OCI-LY1 (cell line): Measurements from ENCODE around the gene MAP3K20.
A peak's percentile ranks its signal among the peaks of the same experiment; 100 is the strongest.

Experiments
- H2AFZ ChIP-seq: fragments of 200-600 bp; sonication (generic), shearing (Covaris generic); 2 replicates; pipeline ENCODE4 v1.6.0; 2014; ENCODE audit warnings: antibody characterized with exemption, mild to moderate bottlenecking, low read length
- H3F3A ChIP-seq: fragments of 200-600 bp; sonication (generic), shearing (Covaris generic); 2 replicates; pipeline ENCODE4 v1.6.0; 2014; ENCODE audit warnings: mild to moderate bottlenecking, antibody characterized with exemption, low read length, moderate library complexity; ENCODE audit not compliant: insufficient read depth
- H3K27ac ChIP-seq: fragments of 200-600 bp; sonication (generic); 2 replicates; pipeline ENCODE4 v1.5.1; 2014; ENCODE audit warnings: low read length, mixed run types, mild to moderate bottlenecking, low read depth; ENCODE audit not compliant: poor library complexity, severe bottlenecking
- H3K27me3 ChIP-seq: fragments of 200-600 bp; sonication (generic); 2 replicates; pipeline ENCODE4 v1.6.0; 2014; ENCODE audit warnings: antibody characterized with exemption, mild to moderate bottlenecking, low read length, moderate library complexity; ENCODE audit not compliant: insufficient read depth
- H3K36me3 ChIP-seq: fragments of 200-600 bp; sonication (generic); 2 replicates; pipeline ENCODE4 v1.6.1; 2014; ENCODE audit warnings: mild to moderate bottlenecking, antibody characterized with exemption, low read length, moderate library complexity, mixed read lengths; ENCODE audit not compliant: insufficient read depth
- H3K4me1 ChIP-seq: fragments of 200-600 bp; sonication (generic); 2 replicates; pipeline ENCODE4 v1.5.1; 2014; ENCODE audit warnings: mild to moderate bottlenecking, low read length, moderate library complexity; ENCODE audit not compliant: insufficient read depth, severe bottlenecking
- H3K4me2 ChIP-seq: fragments of 200-600 bp; sonication (generic), shearing (Covaris generic); 2 replicates; pipeline ENCODE4 v1.6.1; 2014; ENCODE audit warnings: low read length
- H3K4me3 ChIP-seq: fragments of 200-600 bp; sonication (generic); 2 replicates; pipeline ENCODE4 v1.5.1; 2014; ENCODE audit warnings: low read length, low read depth, mild to moderate bottlenecking, mixed read lengths; ENCODE audit not compliant: poor library complexity, severe bottlenecking
- H3K79me2 ChIP-seq: fragments of 200-600 bp; shearing (Covaris generic); 2 replicates; pipeline ENCODE4 v1.6.1; 2016; ENCODE audit warnings: mixed run types, low read length, mixed read lengths; ENCODE audit not compliant: insufficient read depth
- H3K9ac ChIP-seq: fragments of 200-600 bp; sonication (generic), shearing (Covaris generic); 2 replicates; pipeline ENCODE4 v1.6.1; 2014; ENCODE audit warnings: mild to moderate bottlenecking, low read length, mixed read lengths
- H3K9me2 ChIP-seq: fragments of 200-600 bp; sonication (generic), shearing (Covaris generic); 2 replicates; pipeline ENCODE4 v1.6.1; 2014; ENCODE audit warnings: low read depth, mild to moderate bottlenecking, low read length, mixed read lengths
- H3K9me3 ChIP-seq: fragments of 200-600 bp; shearing (Covaris generic); 2 replicates; pipeline ENCODE4 v1.6.1; 2014; ENCODE audit warnings: low read length, mixed read lengths
- H4K20me1 ChIP-seq: fragments of 200-600 bp; sonication (generic), shearing (Covaris generic); 2 replicates; pipeline ENCODE4 v1.6.0; 2016; ENCODE audit warnings: mild to moderate bottlenecking, low read length; ENCODE audit not compliant: insufficient read depth
- EZH2 ChIP-seq: fragments of 200-600 bp; sonication (generic), shearing (Covaris generic); IDR thresholded peaks from 2 replicates; pipeline ENCODE4 v1.8.0; 2017; ENCODE audit warnings: borderline replicate concordance, mixed run types, mild to moderate bottlenecking, antibody characterized with exemption, low read length, moderate library complexity, mixed read lengths
- TF ChIP-seq, protein P1 (sequence below): fragments of 200-600 bp; sonication (generic), shearing (Covaris generic); IDR thresholded peaks from 2 replicates; pipeline ENCODE4 v1.5.1; 2017; ENCODE audit warnings: mild to moderate bottlenecking, antibody characterized with exemption, low read length, moderate library complexity, mixed read lengths

MAP3K20 gene

DNA sequence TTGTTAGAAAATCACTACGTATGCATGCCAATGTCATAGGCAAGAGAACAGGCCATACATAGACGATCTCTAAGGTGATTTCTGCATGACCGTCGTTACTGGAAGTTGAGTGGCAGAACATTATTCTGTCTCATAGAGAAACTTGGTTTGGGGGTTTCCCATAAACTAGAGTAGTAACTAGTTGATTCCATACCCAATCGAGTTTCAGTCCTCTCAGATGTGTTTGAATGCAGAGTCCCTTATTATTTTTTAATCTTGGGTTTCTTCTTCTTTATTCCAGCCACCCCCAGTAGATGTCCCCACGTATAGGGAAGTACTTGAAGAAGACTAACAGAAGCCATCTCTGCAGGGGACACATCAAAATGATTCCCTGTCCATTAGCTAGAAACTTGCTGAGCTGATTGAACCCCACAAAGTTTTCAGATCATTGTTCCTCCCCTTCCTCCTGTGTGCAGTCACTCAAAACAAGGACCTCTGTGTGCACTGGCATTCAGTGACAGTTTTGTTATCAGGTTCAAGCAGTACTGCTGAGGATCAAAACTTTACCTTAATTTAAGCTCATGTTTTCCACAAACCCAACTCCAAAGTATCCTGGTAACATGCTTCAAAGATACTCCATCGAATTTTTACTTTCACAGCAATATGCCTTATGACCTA, 210.6 kb downstream of the MAP3K20 start:
- no peaks in the 10 kb centered on the region for H3K79me2 ChIP-seq
- no peaks in the 10 kb centered on the region for H4K20me1 ChIP-seq
- no peak overlapping the region for H3K4me3 ChIP-seq
- peaks cover 20% of the 10 kb centered on the region for H3K4me1 ChIP-seq
- H3K36me3 ChIP-seq, result no peaks in the 10 kb centered on the region; the same call in 1 of the 2 replicates
- no peaks in the 10 kb centered on the region for H3K9me3 ChIP-seq
- peak overlapping the region; percentile 26; the same call in 1 of the 2 replicates for H3K4me2 ChIP-seq
- peak overlapping the region; percentile 69; the same call in 1 of the 2 replicates for H2AFZ ChIP-seq
- no peaks in the 10 kb centered on the region for H3K9me2 ChIP-seq
- TF ChIP-seq, protein P1, sequence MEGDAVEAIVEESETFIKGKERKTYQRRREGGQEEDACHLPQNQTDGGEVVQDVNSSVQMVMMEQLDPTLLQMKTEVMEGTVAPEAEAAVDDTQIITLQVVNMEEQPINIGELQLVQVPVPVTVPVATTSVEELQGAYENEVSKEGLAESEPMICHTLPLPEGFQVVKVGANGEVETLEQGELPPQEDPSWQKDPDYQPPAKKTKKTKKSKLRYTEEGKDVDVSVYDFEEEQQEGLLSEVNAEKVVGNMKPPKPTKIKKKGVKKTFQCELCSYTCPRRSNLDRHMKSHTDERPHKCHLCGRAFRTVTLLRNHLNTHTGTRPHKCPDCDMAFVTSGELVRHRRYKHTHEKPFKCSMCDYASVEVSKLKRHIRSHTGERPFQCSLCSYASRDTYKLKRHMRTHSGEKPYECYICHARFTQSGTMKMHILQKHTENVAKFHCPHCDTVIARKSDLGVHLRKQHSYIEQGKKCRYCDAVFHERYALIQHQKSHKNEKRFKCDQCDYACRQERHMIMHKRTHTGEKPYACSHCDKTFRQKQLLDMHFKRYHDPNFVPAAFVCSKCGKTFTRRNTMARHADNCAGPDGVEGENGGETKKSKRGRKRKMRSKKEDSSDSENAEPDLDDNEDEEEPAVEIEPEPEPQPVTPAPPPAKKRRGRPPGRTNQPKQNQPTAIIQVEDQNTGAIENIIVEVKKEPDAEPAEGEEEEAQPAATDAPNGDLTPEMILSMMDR, result peak; percentile 59
- no peak for TF ChIP-seq EZH2
- no peak overlapping the region for H3K9ac ChIP-seq
- H3K27me3 ChIP-seq, result no peaks in the 10 kb centered on the region
- H3F3A ChIP-seq, result no peaks in the 10 kb centered on the region
- H3K27ac ChIP-seq, result peak overlapping the region; percentile 7

DNA sequence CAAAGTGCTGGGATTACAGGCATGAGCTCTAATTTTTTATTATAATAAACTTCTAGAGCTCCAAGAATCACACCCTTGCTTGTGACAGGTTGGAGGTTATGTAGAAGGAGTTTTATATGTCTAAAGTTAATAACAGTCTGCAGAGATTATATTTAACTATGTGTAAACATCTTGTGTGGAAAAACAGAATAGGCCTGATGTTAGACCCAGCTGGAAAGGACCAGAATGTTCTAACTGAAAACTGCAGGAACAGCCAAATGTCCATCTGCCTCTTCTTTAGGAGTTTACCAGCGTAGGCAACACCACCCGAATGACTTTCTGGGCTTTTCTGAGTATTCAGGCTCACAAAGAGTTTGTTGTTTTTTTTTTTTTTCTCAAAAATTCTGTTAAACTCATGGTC, 211.9 kb downstream of the MAP3K20 start:
- Histone ChIP-seq H3F3A (no peaks in the 10 kb centered on the region), H3K4me1 (peaks cover 20% of the 10 kb centered on the region), H4K20me1 (no peaks in the 10 kb centered on the region), H3K4me2 (no peak overlapping the region), H3K9me2 (no peaks in the 10 kb centered on the region), H3K36me3 (no peaks in the 10 kb centered on the region), H2AFZ (no peak overlapping the region), H3K27me3 (no peaks in the 10 kb centered on the region), H3K9ac (no peak overlapping the region), H3K4me3 (no peak overlapping the region), H3K9me3 (no peaks in the 10 kb centered on the region), H3K27ac (no peak overlapping the region), H3K79me2 (no peaks in the 10 kb centered on the region)
- no peak for TF ChIP-seq EZH2
- TF ChIP-seq, protein P1, result no peak

- Histone ChIP-seq H3K36me3 (no peaks in the 10 kb centered on the region), H3K4me3 (no peak overlapping the region), H3K9me2 (no peaks in the 10 kb centered on the region), H3K27me3 (no peaks in the 10 kb centered on the region), H3K9me3 (no peaks in the 10 kb centered on the region), H2AFZ (no peak overlapping the region), H3K27ac (no peak overlapping the region), H3K79me2 (no peaks in the 10 kb centered on the region), H3K4me1 (peaks cover 20% of the 10 kb centered on the region), H3K9ac (no peak overlapping the region), H4K20me1 (no peaks in the 10 kb centered on the region), H3K4me2 (no peak overlapping the region), H3F3A (no peaks in the 10 kb centered on the region)
- TF ChIP-seq, protein P1, result no peak
- TF ChIP-seq EZH2, result no peak
Observed at GRCh38 chr2:173288561-173288960, 212.9 kb downstream of the MAP3K20 start.
